Thoracic aorta (tissue), 2 donors: ENCODE results near the gene ZNF777. TPM values are rescaled to one million over a fixed set of nuclear protein-coding genes. Genes with fewer than 3 reads are reported as not detected.

Experiments used
- ATAC-seq: fragments of 150-250 bp; one replicate; pipeline ENCODE4 v1.8.0; 2017; ENCODE audit warnings: low read depth; ENCODE audit not compliant: insufficient number of reproducible peaks, low FRiP score
- DNase-seq: peaks from one replicate; pipeline ENCODE4 v3.0.0-alpha.2; 2020; ENCODE audit warnings: low spot score
- H3K27ac ChIP-seq, 2 donors: fragments of 200-600 bp; sonication (generic); 1 replicate in 1 of 2; 2 replicates in 1 of 2; pipeline ENCODE4 v1.5.1; 2016; ENCODE audit warnings: mild to moderate bottlenecking in 2 of 2, moderate library complexity in 2 of 2
- H3K27me3 ChIP-seq: fragments of 200-600 bp; sonication (generic); replicated peaks from 2 replicates; pipeline ENCODE4 v1.6.0; 2016; ENCODE audit warnings: mild to moderate bottlenecking; ENCODE audit not compliant: insufficient read depth
- H3K36me3 ChIP-seq: fragments of 200-600 bp; sonication (generic); one replicate; pipeline ENCODE4 v1.5.1; 2016
- H3K4me1 ChIP-seq, 2 donors: fragments of 200-600 bp; sonication (generic); 1 replicate in 1 of 2; 2 replicates in 1 of 2; pipeline versions ENCODE4 v1.5.1 to v1.6.0; 2016; ENCODE audit warnings: low read depth in 2 of 2, mild to moderate bottlenecking in 1 of 2; ENCODE audit not compliant: control insufficient read depth in 1 of 2
- H3K4me3 ChIP-seq: fragments of 200-600 bp; sonication (generic); 2 replicates; pipeline ENCODE4 v1.5.1; 2016; ENCODE audit warnings: mild to moderate bottlenecking
- H3K9me3 ChIP-seq: fragments of 200-600 bp; sonication (generic); 2 replicates; pipeline ENCODE4 v1.5.1; 2016
- total RNA-seq, 2 donors: library from RNA; depleted of rRNA; stranded (reverse); fragments of >200 nt; gene quantifications; one replicate each; pipeline versions ENCODE4 v1.1.0 to v1.2.3, GENCODE V29; 2016
- TF ChIP-seq, protein P1 (sequence below): fragments of 200-600 bp; sonication (generic); IDR thresholded peaks from one replicate; pipeline ENCODE4 v1.5.1; 2019; ENCODE audit warnings: antibody characterized with exemption

The ZNF777 gene
- total RNA-seq, 2 donors from 2014 or later, result 5.3 to 8.2 TPM

DNA sequence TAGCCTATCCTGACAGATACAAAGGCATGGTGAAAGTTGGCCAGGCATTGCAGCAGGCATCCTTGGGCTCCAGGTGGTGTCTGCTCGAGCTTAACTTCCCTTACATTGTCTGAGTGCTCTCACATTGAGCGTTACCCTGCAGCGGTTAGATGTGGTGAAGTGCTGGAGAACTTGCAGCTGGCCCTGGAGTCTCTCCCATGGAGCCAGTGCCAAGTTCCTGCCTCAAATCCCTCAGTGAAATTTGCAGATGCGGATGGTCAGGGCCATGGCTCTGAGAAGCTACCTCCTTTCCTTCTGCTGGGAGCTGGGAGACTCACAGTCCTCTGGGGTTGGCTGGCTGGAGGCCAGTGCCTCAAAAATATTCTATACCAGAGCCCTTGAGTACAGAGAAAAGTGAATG lies 40.0 kb upstream of the ZNF777 start:
- Histone ChIP-seq H3K4me1 (peaks cover 2 to 4% of the 10 kb centered on the region in 2 donors), H3K9me3 (peaks cover 3% of the 10 kb centered on the region), H3K36me3 (no peaks in the 10 kb centered on the region), H3K27ac (no peak overlapping the region), H3K27me3 (no peaks in the 10 kb centered on the region), H3K4me3 (no peak overlapping the region)
- TF ChIP-seq, protein P1, sequence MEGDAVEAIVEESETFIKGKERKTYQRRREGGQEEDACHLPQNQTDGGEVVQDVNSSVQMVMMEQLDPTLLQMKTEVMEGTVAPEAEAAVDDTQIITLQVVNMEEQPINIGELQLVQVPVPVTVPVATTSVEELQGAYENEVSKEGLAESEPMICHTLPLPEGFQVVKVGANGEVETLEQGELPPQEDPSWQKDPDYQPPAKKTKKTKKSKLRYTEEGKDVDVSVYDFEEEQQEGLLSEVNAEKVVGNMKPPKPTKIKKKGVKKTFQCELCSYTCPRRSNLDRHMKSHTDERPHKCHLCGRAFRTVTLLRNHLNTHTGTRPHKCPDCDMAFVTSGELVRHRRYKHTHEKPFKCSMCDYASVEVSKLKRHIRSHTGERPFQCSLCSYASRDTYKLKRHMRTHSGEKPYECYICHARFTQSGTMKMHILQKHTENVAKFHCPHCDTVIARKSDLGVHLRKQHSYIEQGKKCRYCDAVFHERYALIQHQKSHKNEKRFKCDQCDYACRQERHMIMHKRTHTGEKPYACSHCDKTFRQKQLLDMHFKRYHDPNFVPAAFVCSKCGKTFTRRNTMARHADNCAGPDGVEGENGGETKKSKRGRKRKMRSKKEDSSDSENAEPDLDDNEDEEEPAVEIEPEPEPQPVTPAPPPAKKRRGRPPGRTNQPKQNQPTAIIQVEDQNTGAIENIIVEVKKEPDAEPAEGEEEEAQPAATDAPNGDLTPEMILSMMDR, result no peak
- ATAC-seq (no peak), DNase-seq (no peak)

DNA sequence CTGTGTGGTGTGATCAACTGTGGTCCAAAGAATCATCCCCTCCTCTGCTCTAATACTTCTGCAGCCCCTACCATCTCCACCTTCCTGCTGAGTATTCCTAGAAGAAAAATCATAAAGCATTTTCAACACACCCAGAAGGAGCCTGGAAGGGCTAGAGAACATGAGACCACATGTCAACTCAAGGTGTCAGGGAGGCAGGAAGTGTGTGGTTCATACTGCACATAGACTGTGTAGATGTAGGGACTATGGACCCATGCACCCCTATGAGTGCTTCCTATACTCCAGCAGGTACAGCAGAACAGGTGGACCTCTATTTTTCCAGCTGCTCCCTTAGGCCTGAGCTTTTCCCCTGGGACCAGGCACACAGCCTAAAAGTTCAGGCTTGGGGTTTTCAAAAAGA lies 39.3 kb upstream of the ZNF777 start:
- Histone ChIP-seq H3K4me3 (no peak overlapping the region), H3K9me3 (no peaks in the 10 kb centered on the region), H3K36me3 (no peaks in the 10 kb centered on the region), H3K4me1 (peaks cover 9 to 11% of the 10 kb centered on the region in 2 donors), H3K27ac (no peak overlapping the region), H3K27me3 (no peaks in the 10 kb centered on the region)
- no peak for DNase-seq
- TF ChIP-seq, protein P1, result no peak
- no peak for ATAC-seq

DNA sequence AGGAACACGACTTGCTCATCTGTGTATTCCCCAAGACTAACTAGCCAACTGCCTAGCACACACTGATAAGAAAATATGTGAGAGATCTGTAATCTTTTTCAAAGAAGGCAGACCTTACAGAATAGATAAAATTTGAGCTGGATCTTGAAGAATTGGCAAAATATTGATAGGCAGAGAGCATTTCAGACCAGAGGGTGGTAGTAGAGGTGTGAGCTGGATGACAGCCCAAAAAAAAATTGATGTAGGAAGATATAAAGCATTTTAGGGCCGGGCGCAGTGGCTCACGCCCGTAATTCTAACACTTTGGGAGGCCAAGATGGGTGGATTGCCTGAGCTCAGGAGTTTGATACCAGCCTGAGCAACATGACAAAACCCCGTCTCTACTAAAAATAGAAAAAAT lies 37.9 kb upstream of the ZNF777 start:
- H3K27me3 ChIP-seq, result no peaks in the 10 kb centered on the region
- no peak overlapping the region for H3K4me3 ChIP-seq
- H3K27ac ChIP-seq, result no peak overlapping the region
- no peaks in the 10 kb centered on the region for H3K9me3 ChIP-seq
- DNase-seq (no peak), ATAC-seq (no peak)
- H3K36me3 ChIP-seq, result peaks cover 4% of the 10 kb centered on the region
- peaks cover 9 to 12% of the 10 kb centered on the region in 2 donors for H3K4me1 ChIP-seq
- TF ChIP-seq, protein P1, result no peak

- Histone ChIP-seq H3K27ac (peak within 1 kb of the TSS; percentile 74 to 76), H3K4me3 (peak within 1 kb of the TSS; percentile 88), H3K9me3 (no peaks in the 10 kb centered on the region), H3K27me3 (no peaks in the 10 kb centered on the region), H3K36me3 (peaks cover 16% of the 10 kb centered on the region), H3K4me1 (peaks cover 9 to 12% of the 10 kb centered on the region in 2 donors)
- DNase-seq (no peak), ATAC-seq (peak; percentile 77)
- TF ChIP-seq, protein P1, result peak; percentile 34
Measured at GRCh38 chr7:149497467-149498261, 36.8 kb upstream of the ZNF777 start, which contains the start of gene ZNF746. ZNF746 (minus strand) TSS chr7:149497809; CDS start chr7:149497536, 273 bp downstream.

- TF ChIP-seq, protein P1, result no peak
- Histone ChIP-seq H3K36me3 (peaks cover 24% of the 10 kb centered on the region), H3K4me3 (peak overlapping the region; percentile 88), H3K4me1 (peaks cover 9 to 12% of the 10 kb centered on the region in 2 donors), H3K27ac (peak overlapping the region; percentile 74 to 76), H3K27me3 (no peaks in the 10 kb centered on the region), H3K9me3 (no peaks in the 10 kb centered on the region)
- no peak for DNase-seq
- ATAC-seq, result peak; percentile 13
Measured at GRCh38 chr7:149496642-149497391, 36.0 kb upstream of the ZNF777 start.
